ENCODE measurements around the gene C16orf86. TPM values are rescaled to one million over a fixed set of nuclear protein-coding genes. Genes with fewer than 3 reads are reported as not detected.

The C16orf86 gene
- total RNA-seq, 8 experiments from 2014 or later, result 1.9 to 4.9 (median 2.9) TPM

- no peak for ATAC-seq (replicated peaks in 6 of 8)
- H3K27ac ChIP-seq, result no peak overlapping the region
- H3K4me1 ChIP-seq (replicated peaks in 1 of 2), result peaks cover 13 to 22% of the 10 kb centered on the region in 2 donors
- H3K4me3 ChIP-seq, result no peak overlapping the region
- in situ Hi-C loops (cut with MboI; ENCODE audit: low pct_unique_long_range_greater_than_20kb in 2 of 9, low sequenced_read_pairs in 9 of 9, unreplicated experiment in 9 of 9), result no loop called here
- WGBS, 10 experiments, result 90 to 100% (median 94%) methylated on average over 2 to 3 of the region's 18 CpGs; no CpG with 5 or more reads in 4 of the 10 experiments
Observed at GRCh38 chr16:67657751-67658518, 8.7 kb upstream of the C16orf86 start.

DNA sequence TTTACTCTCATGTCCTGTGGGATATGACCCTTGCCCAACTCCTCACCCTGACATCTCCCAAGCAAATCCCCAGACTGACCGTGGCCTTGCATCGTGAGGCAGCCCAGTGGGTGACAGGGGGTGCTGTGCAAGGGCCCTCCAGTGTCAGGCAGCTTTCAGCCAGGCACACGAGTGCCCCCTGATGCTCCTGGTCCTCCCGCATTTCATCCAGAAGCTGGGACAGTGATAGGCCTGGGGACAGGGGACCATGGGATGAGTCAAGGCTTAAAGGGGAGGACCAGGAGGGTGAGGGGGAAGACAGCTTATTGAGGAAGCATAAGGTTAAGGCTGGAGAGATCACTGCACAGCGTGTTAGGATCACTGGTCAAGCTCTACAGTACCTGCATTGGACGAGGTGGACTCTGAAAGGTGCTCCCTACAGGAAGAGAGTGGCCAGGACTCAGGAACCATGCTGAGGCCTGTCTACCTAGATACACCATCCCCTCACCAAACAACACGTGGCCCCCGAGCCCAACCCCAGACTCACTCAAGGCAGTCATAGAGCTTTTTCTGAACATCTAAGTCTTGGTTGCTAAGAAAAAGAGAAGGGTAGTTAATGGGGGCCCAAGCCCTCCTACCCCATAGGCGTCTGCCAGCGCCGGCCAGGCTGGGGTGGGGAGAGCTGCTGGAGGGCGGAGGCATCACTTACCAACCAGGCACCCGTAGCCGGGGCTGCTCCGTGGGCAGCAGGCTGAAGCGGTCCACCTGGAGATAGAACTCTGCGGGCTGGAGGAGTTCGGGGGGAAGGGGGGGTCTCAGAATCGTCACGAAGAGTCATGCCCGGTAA, 7.6 kb upstream of the C16orf86 start:
- ATAC-seq (replicated peaks in 6 of 8), result no peak
- Histone ChIP-seq H3K4me1 (replicated peaks in 1 of 2) (peaks cover 12 to 21% of the 10 kb centered on the region in 2 donors), H3K4me3 (peak overlapping the region; percentile 55 to 79 (median 70)), H3K27ac (no peak overlapping the region)
- WGBS, 10 experiments, result 0 to 100% (median 50%) methylated on average over 1 to 4 of the region's 21 CpGs; no CpG with 5 or more reads in 5 of the 10 experiments
- in situ Hi-C loops (cut with MboI; ENCODE audit: low pct_unique_long_range_greater_than_20kb in 2 of 9, low sequenced_read_pairs in 9 of 9, unreplicated experiment in 9 of 9), result no loop called here

- ATAC-seq (replicated peaks in 6 of 8), result peak; percentile 66 to 75 (median 70)
- in situ Hi-C loops (cut with MboI; ENCODE audit: low pct_unique_long_range_greater_than_20kb in 2 of 9, low sequenced_read_pairs in 9 of 9, unreplicated experiment in 9 of 9), result no loop called here
- H3K4me1 ChIP-seq (replicated peaks in 1 of 2), result peaks cover 10 to 12% of the 10 kb centered on the region in 2 donors
- H3K27ac ChIP-seq, result peak within 1 kb of the TSS; percentile 83 to 91
- peak within 1 kb of the TSS; percentile 55 to 79 (median 70) for H3K4me3 ChIP-seq
- 0 to 13% (median 0%) methylated on average over 3 to 16 of the region's 83 CpGs; no CpG with 5 or more reads in 6 of the 10 experiments for WGBS, 10 experiments
Observed at GRCh38 chr16:67659675-67660563, 6.7 kb upstream of the C16orf86 start, which contains the start of gene ACD. Gene ACD (minus strand): TSS chr16:67660260. CDS start chr16:67660220, 40 bp downstream.

DNA sequence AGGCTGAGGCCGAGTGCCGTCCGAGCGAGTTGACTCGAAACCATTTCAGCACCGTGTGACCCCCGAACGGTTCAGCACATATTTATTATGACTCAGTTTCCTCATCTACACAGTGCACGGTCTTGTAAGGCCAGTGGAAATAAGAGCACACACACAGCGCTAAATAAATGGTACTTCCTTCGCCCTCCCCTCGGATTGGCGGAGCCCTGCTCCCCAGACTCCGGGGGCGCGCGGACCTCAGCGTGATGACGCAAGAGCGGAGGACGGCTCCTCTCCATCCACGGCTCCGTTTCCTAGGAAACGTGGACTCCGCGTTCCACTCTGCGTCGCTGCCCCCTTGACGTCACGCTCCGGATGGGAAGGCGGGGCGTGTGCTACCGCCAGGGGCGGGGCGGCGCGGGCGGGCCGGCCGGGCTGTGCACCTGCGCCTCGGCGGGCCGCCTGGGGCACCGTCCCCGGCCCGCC, 6.0 kb upstream of the C16orf86 start, which contains the start of gene PARD6A:
TSS of gene PARD6A (plus strand) at position 397 of the 465 bp plus-strand sequence. CDS start 79 bp downstream, outside the sequence.
- in situ Hi-C loops (cut with MboI; ENCODE audit: low pct_unique_long_range_greater_than_20kb in 2 of 9, low sequenced_read_pairs in 9 of 9, unreplicated experiment in 9 of 9), result no loop called here
- peaks cover 13% of the 10 kb centered on the region in 2 donors for H3K4me1 ChIP-seq (replicated peaks in 1 of 2)
- peak; percentile 87 to 92 (median 90) for ATAC-seq (replicated peaks in 6 of 8)
- H3K27ac ChIP-seq, result peak within 1 kb of the TSS; percentile 83 to 91
- 0 to 2% (median 0%) methylated on average over 1 to 7 of the region's 48 CpGs; no CpG with 5 or more reads in 4 of the 10 experiments for WGBS, 10 experiments
- H3K4me3 ChIP-seq, result peak within 1 kb of the TSS; percentile 55 to 79 (median 70)

- H3K27ac ChIP-seq, result peak overlapping the region; percentile 14 to 50
- in situ Hi-C loops (cut with MboI; ENCODE audit: low pct_unique_long_range_greater_than_20kb in 2 of 9, low sequenced_read_pairs in 9 of 9, unreplicated experiment in 9 of 9), result no loop called here
- H3K4me1 ChIP-seq (replicated peaks in 1 of 2), result peaks cover 17 to 18% of the 10 kb centered on the region in 2 donors
- peak in 6 of 8 experiments; percentile 0 to 24 (median 14) for ATAC-seq (replicated peaks in 6 of 8)
- WGBS, 10 experiments, result 0 to 50% (median 11%) methylated on average over 1 to 4 of the region's 39 CpGs; no CpG with 5 or more reads in 6 of the 10 experiments
- peak overlapping the region; percentile 55 to 79 (median 70) for H3K4me3 ChIP-seq
Observed at GRCh38 chr16:67661101-67661761, 5.4 kb upstream of the C16orf86 start.

DNA sequence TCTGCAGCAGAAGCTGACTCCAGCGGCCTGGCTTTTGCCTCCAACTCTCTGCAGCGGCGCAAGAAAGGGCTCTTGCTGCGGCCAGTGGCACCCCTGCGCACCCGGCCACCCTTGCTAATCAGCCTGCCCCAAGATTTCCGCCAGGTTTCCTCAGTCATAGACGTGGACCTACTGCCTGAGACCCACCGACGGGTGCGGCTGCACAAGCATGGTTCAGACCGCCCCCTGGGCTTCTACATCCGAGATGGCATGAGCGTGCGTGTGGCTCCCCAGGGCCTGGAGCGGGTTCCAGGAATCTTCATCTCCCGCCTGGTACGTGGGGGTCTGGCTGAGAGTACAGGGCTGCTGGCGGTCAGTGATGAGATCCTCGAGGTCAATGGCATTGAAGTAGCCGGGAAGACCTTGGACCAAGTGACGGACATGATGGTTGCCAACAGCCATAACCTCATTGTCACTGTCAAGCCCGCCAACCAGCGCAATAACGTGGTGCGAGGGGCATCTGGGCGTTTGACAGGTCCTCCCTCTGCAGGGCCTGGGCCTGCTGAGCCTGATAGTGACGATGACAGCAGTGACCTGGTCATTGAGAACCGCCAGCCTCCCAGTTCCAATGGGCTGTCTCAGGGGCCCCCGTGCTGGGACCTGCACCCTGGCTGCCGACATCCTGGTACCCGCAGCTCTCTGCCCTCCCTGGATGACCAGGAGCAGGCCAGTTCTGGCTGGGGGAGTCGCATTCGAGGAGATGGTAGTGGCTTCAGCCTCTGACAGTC, 4.5 kb upstream of the C16orf86 start:
- H3K27ac ChIP-seq, result no peak overlapping the region
- WGBS, 10 experiments, result 87 to 100% (median 93%) methylated on average over 1 to 12 of the region's 34 CpGs; no CpG with 5 or more reads in 2 of the 10 experiments
- peak overlapping the region in 3 of 5 donors; percentile 55 to 79 (median 70) for H3K4me3 ChIP-seq
- in situ Hi-C loops (cut with MboI; ENCODE audit: low pct_unique_long_range_greater_than_20kb in 2 of 9, low sequenced_read_pairs in 9 of 9, unreplicated experiment in 9 of 9), result no loop called here
- no peak for ATAC-seq (replicated peaks in 6 of 8)
- peaks cover 20 to 21% of the 10 kb centered on the region in 2 donors for H3K4me1 ChIP-seq (replicated peaks in 1 of 2)

DNA sequence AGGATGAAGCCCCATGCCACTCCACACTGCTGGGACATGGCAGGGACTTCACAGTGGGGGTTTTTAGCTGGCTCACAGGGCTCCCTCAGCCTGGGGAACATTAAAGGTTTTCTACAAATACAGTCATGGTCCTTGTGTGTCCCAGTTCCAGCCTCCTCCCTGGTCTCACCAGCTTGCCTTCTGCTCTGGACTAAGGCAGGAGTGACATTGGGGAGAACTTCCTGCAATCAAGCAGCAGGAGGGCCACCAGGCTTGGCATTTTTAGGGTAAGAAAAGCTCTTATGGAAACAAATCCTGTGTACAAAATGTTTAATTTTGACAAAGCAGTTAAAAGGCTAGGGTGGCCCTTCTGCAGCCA, 4.0 kb upstream of the C16orf86 start:
- no peak for ATAC-seq (replicated peaks in 6 of 8)
- Histone ChIP-seq H3K4me1 (replicated peaks in 1 of 2) (peaks cover 26% of the 10 kb centered on the region in 2 donors), H3K27ac (no peak overlapping the region), H3K4me3 (no peak overlapping the region)
- in situ Hi-C loops (cut with MboI; ENCODE audit: low pct_unique_long_range_greater_than_20kb in 2 of 9, low sequenced_read_pairs in 9 of 9, unreplicated experiment in 9 of 9), result no loop called here

GRCh38 chr16:67663151-67663876, 3.3 kb upstream of the C16orf86 start:
- no peak for ATAC-seq (replicated peaks in 6 of 8)
- in situ Hi-C loops (cut with MboI; ENCODE audit: low pct_unique_long_range_greater_than_20kb in 2 of 9, low sequenced_read_pairs in 9 of 9, unreplicated experiment in 9 of 9), result no loop called here
- H3K4me1 ChIP-seq (replicated peaks in 1 of 2), result peaks cover 27% of the 10 kb centered on the region in 2 donors
- no peak overlapping the region for H3K27ac ChIP-seq
- 27 to 100% (median 91%) methylated on average over 1 to 8 of the region's 25 CpGs; no CpG with 5 or more reads in 4 of the 10 experiments for WGBS, 10 experiments
- no peak overlapping the region for H3K4me3 ChIP-seq

- no peak for ATAC-seq (replicated peaks in 6 of 8)
- in situ Hi-C loops (cut with MboI; ENCODE audit: low pct_unique_long_range_greater_than_20kb in 2 of 9, low sequenced_read_pairs in 9 of 9, unreplicated experiment in 9 of 9), result no loop called here
- Histone ChIP-seq H3K4me1 (replicated peaks in 1 of 2) (peaks cover 26% of the 10 kb centered on the region in 2 donors), H3K27ac (no peak overlapping the region), H3K4me3 (no peak overlapping the region)
- 100% methylated on average over 1 of the region's 6 CpGs; no CpG with 5 or more reads in 9 of the 10 experiments for WGBS, 10 experiments
Observed at GRCh38 chr16:67663877-67664222, 2.8 kb upstream of the C16orf86 start.

DNA sequence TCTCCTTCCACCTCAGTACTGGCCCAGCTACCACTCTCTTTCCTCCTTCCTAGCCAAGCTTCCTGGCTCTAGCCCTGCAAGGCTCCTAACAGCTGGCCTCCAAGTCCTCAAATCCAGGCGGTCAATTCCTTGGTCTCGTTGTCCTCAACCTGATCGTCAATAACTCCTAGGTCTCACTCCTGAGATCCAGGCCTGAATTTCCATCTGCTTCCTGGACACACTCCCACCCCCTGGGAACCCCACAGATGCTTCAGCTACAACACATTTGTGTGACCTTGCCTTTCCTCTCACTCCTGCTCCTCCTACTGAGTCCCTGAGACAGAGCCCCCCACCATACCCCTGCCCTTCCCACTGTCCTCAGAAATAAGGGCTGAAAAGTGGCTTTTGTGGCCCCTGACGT, 2.4 kb upstream of the C16orf86 start:
- peaks cover 22% of the 10 kb centered on the region in 2 donors for H3K4me1 ChIP-seq (replicated peaks in 1 of 2)
- H3K27ac ChIP-seq, result no peak overlapping the region
- in situ Hi-C loops (cut with MboI; ENCODE audit: low pct_unique_long_range_greater_than_20kb in 2 of 9, low sequenced_read_pairs in 9 of 9, unreplicated experiment in 9 of 9), result no loop called here
- no peak overlapping the region for H3K4me3 ChIP-seq
- WGBS, 10 experiments, result 33 to 100% (median 84%) methylated on average over 1 to 3 of the region's 4 CpGs; no CpG with 5 or more reads in 5 of the 10 experiments
- no peak for ATAC-seq (replicated peaks in 6 of 8)

- no peak for ATAC-seq (replicated peaks in 6 of 8)
- H3K27ac ChIP-seq, result no peak overlapping the region
- no peak overlapping the region for H3K4me3 ChIP-seq
- WGBS, 10 experiments, result 93 to 100% (median 98%) methylated on average over 1 to 4 of the region's 7 CpGs; no CpG with 5 or more reads in 4 of the 10 experiments
- H3K4me1 ChIP-seq (replicated peaks in 1 of 2), result peaks cover 21% of the 10 kb centered on the region in 2 donors
- in situ Hi-C loops (cut with MboI; ENCODE audit: low pct_unique_long_range_greater_than_20kb in 2 of 9, low sequenced_read_pairs in 9 of 9, unreplicated experiment in 9 of 9), result no loop called here
Observed at GRCh38 chr16:67664871-67665270, 1.7 kb upstream of the C16orf86 start.

Data from motor neuron (in vitro differentiated cells).